ENCODE results near the gene PCDHGB5.

PCDHGB5 gene

DNA sequence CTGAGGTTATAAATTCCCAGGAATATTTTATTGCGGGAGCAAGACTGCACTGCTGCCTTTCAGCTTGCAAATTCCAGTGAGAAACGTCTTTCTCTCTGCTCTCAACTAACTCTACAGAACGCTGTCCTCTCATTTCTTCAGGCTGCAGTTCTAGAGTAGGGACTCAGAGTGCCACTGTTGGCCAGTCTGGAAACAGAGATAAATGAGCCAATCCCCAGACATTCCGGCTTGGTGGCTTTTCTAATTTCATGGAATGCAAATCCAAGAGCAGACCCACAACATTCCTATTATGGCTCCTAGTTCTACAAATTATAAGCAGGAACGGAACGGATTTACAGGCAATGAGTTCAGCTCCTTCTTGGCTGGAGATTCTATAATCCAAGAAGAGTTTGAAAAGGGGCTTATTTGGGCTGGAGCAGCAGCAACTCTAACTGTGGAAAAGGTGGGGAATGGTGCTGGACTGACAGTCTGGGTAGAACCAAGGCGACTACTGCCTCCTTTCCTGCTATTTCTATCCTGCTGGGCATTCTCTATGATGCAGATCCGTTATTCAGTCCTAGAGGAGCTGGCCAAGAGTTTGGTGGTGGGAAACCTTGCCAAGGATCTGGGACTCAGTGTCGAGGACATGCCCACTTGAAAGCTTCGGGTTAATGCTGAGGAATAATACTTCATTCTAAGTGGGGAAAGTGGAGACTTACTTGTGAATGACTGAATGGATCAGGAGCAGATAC lies 41.8 kb downstream of the PCDHGB5 start:
- no peak for DNase-seq (ENCODE audit: insufficient read length)
- no peak for FAIRE-seq
- TF ChIP-seq TAF1 (IDR thresholded peaks at IDR 0.05; ENCODE audit: borderline replicate concordance, low read depth, low read length) (no peak), POLR2AphosphoS5 (IDR thresholded peaks at IDR 0.05; ENCODE audit: low read depth, low read length) (no peak), POLR2A (IDR thresholded peaks at IDR 0.05; ENCODE audit: low read depth, low read length) (no peak)

GRCh38 chr5:141440341-141440740 lies 42.6 kb downstream of the PCDHGB5 start:
- no peak for DNase-seq (ENCODE audit: insufficient read length)
- TF ChIP-seq TAF1 (IDR thresholded peaks at IDR 0.05; ENCODE audit: borderline replicate concordance, low read depth, low read length) (no peak), POLR2AphosphoS5 (IDR thresholded peaks at IDR 0.05; ENCODE audit: low read depth, low read length) (no peak)
- no peak for FAIRE-seq

DNA sequence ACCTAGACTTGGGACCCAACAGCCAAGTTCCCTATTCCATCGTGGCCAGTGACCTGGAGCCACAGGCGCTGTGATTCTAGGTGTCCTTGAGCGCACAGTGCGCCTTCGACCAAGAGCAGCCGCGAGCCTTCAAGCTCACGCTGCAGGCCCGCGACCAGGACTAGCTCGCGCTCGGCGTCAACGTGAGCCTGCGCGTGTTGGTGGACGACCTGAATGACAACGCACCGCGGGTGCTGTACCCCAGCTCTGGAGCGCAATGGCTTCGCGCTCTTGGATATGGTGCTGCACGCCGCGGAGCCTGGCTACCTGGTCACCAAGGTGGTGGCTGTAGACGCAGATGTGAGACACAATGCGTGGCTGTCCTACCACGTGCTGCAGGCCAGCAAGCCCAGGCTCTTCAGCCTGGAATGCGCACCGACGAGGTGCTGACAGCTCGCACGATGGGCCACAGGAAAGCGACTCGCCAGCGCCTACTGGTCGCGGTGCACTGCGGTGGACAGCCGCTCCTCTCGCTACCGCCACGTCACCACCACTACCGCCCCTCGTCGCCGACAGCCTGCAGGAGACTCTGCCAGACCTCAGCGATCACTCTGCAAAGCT lies 43.9 kb downstream of the PCDHGB5 start:
- FAIRE-seq (no peak), DNase-seq (ENCODE audit: insufficient read length) (no peak)
- TF ChIP-seq TAF1 (IDR thresholded peaks at IDR 0.05; ENCODE audit: borderline replicate concordance, low read depth, low read length) (no peak), POLR2A (IDR thresholded peaks at IDR 0.05; ENCODE audit: low read depth, low read length) (no peak), POLR2AphosphoS5 (IDR thresholded peaks at IDR 0.05; ENCODE audit: low read depth, low read length) (no peak)
